ENCODE data around the gene IFNL3.
"Not testable (repeated sequence)": the region's sequence is repeated elsewhere in the genome, so short reads cannot be mapped to it uniquely, and the experiment has no call there.

Gene IFNL3

DNA sequence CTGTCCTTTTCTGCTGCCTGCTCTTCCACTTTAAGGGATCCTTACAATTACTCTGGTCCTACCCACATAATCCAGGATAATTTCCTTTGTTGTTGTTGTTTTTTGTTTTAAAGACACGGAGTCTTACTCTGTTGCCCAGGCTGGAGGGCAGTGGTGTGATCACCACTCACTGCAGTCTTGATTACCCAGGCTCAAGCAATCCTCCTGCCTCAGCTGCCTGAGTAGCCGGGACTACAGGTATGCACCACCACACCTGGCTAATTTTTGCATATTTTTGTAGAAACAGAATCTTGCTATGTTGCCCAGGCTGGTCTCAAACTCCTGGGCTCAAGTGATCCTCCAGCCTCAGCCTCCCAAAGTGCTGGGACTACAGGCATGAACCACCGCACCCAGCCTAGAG, 29.5 kb downstream of the IFNL3 start:
- not testable (repeated sequence) for H3K4me3 Mint-ChIP-seq; H3K36me3 Mint-ChIP-seq (ENCODE audit: low read depth); H3K27me3 Mint-ChIP-seq (ENCODE audit: low read depth); H3K9me3 Mint-ChIP-seq; H3K4me1 Mint-ChIP-seq (ENCODE audit: low read depth); H3K27ac Mint-ChIP-seq

DNA sequence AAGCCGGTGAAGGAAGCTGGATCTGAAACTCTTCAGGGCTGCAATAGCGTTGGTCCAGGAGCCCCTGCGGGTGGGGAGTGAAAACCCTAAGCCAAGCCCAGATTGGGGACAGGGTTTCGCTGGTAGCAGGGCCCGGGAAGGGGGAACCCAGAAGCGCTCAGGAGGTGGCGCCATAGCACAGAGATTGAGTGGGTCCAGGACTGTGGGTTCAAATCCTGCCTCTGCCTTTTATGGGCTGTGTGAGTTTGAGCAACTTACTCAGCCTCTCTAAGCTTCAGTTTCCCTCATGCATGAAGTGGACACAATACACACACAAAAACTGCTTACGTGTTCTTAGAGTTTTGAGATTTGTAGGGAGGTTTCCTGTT, 32.4 kb downstream of the IFNL3 start:
- Mint-ChIP-seq H3K4me3 (no peak overlapping the region), H3K36me3 (ENCODE audit: low read depth) (no peaks in the 10 kb centered on the region), H3K27ac (no peak overlapping the region), H3K9me3 (no peaks in the 10 kb centered on the region), H3K4me1 (ENCODE audit: low read depth) (no peaks in the 10 kb centered on the region), H3K27me3 (ENCODE audit: low read depth) (peaks cover 7% of the 10 kb centered on the region)

DNA sequence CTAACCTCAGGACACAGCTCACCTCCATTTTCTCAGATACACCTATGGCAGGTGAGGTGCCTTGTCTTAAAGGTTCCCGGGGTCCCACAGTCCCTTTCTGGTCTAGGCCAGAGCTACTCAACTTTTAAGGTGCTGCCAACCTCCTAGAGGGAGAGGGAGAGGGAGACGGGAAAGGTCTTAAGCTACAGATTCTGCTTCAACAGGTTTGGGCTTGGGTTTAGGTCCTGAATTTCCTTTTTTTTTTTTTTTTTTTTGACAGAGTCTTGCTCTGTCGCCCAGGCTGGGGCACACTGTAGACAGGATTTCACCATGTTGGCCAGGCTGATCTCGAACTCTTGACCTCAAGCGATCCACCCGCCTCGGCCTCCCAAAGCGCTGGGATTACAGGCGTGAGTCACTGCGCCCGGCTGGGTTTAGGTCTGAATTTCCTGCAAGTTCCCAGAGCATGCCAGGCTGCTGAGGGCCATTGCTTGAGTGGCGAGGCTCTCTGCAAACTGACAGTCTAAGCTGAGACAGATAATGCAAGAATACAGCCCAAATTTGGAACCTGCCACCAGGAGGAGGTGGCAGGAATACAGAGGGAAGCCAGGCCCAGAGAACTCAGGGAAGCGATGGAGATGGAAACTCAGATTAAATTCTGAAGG, 33.0 kb downstream of the IFNL3 start:
- H3K27me3 Mint-ChIP-seq (ENCODE audit: low read depth) = peaks cover 4% of the 10 kb centered on the region
- no peaks in the 10 kb centered on the region for H3K4me1 Mint-ChIP-seq (ENCODE audit: low read depth)

GRCh38 chr19:39209196-39209595, 35.6 kb downstream of the IFNL3 start:
- no peak overlapping the region for H3K27ac Mint-ChIP-seq
- H3K4me1 Mint-ChIP-seq (ENCODE audit: low read depth) = no peaks in the 10 kb centered on the region
- H3K4me3 Mint-ChIP-seq = no peak overlapping the region
- peaks cover 19% of the 10 kb centered on the region for H3K27me3 Mint-ChIP-seq (ENCODE audit: low read depth)
- H3K9me3 Mint-ChIP-seq = no peaks in the 10 kb centered on the region
- H3K36me3 Mint-ChIP-seq (ENCODE audit: low read depth) = no peaks in the 10 kb centered on the region

More for the DNA sequence above, 33.0 kb downstream of the IFNL3 start:
- H3K36me3 Mint-ChIP-seq (ENCODE audit: low read depth) = no peaks in the 10 kb centered on the region
- H3K4me3 Mint-ChIP-seq = no peak overlapping the region
- H3K27ac Mint-ChIP-seq = no peak overlapping the region
- no peaks in the 10 kb centered on the region for H3K9me3 Mint-ChIP-seq

DNA sequence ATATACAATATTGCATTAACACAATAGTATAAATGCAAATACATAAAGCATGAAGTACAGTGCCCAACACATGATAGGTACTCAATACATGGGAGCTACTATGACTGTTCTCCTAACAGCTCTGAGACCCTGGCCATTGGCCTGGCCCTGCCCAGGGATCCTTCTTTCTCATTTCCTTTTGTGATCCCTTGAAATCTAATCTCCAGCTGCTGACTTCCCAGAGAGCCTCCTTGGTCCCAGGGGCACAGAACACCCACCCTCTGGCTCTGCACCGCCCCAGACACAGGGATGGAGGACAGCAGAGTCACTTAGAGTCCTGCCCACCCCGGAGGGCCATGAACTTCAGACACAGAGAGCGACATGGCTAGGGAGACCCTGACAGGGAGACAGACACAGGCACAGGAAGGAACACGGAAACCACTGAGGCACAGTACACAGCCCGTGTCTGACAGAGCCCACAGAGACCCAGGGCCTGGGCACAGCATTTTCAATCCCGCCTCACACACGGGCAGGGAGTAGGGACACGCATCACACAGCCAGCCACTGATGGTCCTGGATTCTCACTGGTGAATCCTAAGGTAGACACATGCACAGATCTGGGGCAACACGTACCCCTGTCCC, 36.5 kb downstream of the IFNL3 start:
- Mint-ChIP-seq H3K9me3 (no peaks in the 10 kb centered on the region), H3K4me3 (no peak overlapping the region), H3K27ac (no peak overlapping the region), H3K4me1 (ENCODE audit: low read depth) (no peaks in the 10 kb centered on the region), H3K27me3 (ENCODE audit: low read depth) (peaks cover 26% of the 10 kb centered on the region), H3K36me3 (ENCODE audit: low read depth) (no peaks in the 10 kb centered on the region)

DNA sequence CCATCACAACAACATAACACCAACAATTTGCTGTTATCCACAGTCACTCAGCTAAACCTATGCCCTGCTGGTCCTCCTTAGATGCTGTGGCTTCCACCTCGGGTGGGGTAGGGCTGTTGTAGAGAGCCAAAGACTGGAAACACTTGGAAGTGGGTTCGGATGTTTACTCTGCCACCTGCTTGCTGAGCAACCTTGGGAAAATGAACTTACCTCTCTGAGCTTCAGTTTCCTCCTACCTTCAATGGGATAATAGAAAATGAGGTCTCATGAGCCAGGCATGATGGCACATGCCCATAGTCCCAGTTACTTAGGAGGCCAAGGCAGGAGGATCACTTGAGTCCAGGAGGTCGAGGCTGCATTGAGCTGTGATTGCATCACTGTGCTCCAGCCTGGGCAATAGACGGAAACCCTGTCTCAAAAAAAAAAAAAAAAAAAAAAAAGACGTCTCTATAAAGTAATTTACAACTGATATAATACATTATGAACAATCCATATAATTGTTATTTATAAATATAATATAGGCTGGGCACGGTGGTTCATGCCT, 37.4 kb downstream of the IFNL3 start:
- Mint-ChIP-seq H3K27ac (no peak overlapping the region), H3K4me1 (ENCODE audit: low read depth) (no peaks in the 10 kb centered on the region), H3K36me3 (ENCODE audit: low read depth) (no peaks in the 10 kb centered on the region), H3K27me3 (ENCODE audit: low read depth) (peaks cover 33% of the 10 kb centered on the region), H3K4me3 (no peak overlapping the region), H3K9me3 (no peaks in the 10 kb centered on the region)

GRCh38 chr19:39206122-39206521, 38.7 kb downstream of the IFNL3 start:
- Mint-ChIP-seq H3K4me1 (ENCODE audit: low read depth) (no peaks in the 10 kb centered on the region), H3K27me3 (ENCODE audit: low read depth) (peaks cover 45% of the 10 kb centered on the region), H3K27ac (no peak overlapping the region)

DNA sequence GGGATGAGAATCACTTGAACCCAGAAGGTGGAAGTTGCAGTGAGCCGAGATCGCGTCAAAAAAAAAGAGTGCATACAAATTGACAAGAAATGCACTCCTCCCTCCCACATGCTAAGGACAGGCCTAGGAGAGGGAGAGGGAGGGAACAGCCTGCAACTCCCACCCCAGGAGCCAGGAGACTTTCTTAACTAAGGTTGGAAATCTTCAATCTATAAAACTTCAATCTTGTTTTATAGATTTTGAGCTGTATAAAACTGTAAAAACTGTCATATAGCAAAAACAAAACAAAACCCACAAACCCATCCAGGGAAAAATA, 39.4 kb downstream of the IFNL3 start:
- H3K9me3 Mint-ChIP-seq = no peaks in the 10 kb centered on the region
- no peak overlapping the region for H3K27ac Mint-ChIP-seq
- H3K4me3 Mint-ChIP-seq = no peak overlapping the region
- H3K36me3 Mint-ChIP-seq (ENCODE audit: low read depth) = no peaks in the 10 kb centered on the region
- H3K27me3 Mint-ChIP-seq (ENCODE audit: low read depth) = peaks cover 52% of the 10 kb centered on the region
- no peaks in the 10 kb centered on the region for H3K4me1 Mint-ChIP-seq (ENCODE audit: low read depth)

More at GRCh38 chr19:39206122-39206521, 38.7 kb downstream of the IFNL3 start:
- Mint-ChIP-seq H3K4me3 (no peak overlapping the region), H3K9me3 (no peaks in the 10 kb centered on the region), H3K36me3 (ENCODE audit: low read depth) (no peaks in the 10 kb centered on the region)

DNA sequence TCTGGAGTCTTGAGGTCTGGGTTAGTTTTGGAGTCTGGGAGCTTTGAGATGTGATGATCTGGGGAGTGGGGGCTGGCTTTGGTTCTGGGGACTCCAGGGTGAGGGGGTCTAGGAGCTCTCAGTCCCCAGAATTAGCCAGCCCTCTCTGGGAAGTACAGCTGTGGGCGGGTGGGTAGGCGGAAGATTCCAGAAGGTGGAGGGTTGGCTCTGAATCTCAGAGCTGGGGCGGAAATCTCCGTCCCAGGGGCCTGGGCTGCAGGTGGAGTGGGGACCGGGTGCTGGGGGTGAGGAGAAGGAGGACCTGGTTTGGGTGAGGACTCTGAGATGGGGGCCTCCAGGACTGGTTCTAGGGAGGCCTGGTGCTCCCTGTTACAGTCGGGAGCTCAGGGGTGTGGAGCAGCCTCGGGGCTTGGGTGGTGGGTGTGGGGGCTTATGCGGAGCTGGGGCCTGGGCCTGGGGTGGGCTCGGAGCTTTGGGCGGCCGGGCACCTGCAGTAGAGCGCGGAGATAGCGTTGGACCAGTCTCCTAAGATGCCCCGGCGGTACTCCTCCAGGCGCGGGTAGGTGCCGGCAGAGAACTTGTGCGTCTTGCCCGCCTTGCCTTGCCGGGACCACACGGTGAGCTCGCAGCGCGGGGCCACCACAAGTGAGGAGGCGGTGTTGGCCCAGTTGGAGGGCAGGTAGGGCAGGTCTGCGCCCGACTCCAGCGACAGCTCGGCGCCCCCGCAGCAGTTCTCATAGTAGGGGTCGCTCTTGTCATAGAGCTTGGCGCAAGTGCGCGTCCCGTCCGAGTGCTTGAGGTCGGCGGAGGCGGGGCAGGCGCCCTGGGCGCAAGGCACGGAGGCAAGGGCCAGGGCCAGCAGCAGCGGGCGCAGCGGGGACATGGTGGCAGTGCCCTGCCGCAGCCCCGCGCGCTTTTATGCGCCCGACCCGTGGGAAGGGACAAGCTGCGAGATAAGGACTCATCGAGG, 41.1 kb downstream of the IFNL3 start, which contains the start of gene SYCN:
TSS of gene SYCN (minus strand) at position 892 of the 970 bp plus-strand sequence. CDS start at position 883, 9 bp downstream.
- Mint-ChIP-seq H3K27me3 (ENCODE audit: low read depth) (peaks cover 61% of the 10 kb centered on the region), H3K27ac (no peak within 1 kb of the TSS)

GRCh38 chr19:39202998-39203355, 41.8 kb downstream of the IFNL3 start:
- Mint-ChIP-seq H3K27ac (no peak overlapping the region), H3K4me1 (ENCODE audit: low read depth) (no peaks in the 10 kb centered on the region), H3K27me3 (ENCODE audit: low read depth) (peaks cover 67% of the 10 kb centered on the region), H3K4me3 (no peak overlapping the region), H3K9me3 (no peaks in the 10 kb centered on the region), H3K36me3 (ENCODE audit: low read depth) (no peaks in the 10 kb centered on the region)

More for the DNA sequence above, 41.1 kb downstream of the IFNL3 start, which contains the start of gene SYCN:
- Mint-ChIP-seq H3K9me3 (no peaks in the 10 kb centered on the region), H3K4me3 (no peak within 1 kb of the TSS), H3K4me1 (ENCODE audit: low read depth) (no peaks in the 10 kb centered on the region), H3K36me3 (ENCODE audit: low read depth) (no peaks in the 10 kb centered on the region)

DNA sequence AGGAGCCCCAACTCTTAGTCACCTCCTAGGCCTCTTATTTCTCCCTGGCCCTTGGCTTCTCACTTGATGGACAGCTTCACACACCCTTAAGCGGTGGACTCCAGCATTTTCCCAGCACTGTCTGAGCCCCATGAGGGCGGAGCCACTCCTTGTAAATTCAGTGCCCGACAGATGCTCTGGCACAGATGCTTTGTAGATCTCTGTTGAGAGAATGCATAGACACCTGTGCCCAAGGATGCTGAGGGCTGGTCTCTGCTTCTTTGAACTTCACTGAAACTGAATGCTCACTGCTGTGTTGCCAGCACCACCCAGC, 44.0 kb downstream of the IFNL3 start:
- no peaks in the 10 kb centered on the region for H3K9me3 Mint-ChIP-seq
- peaks cover 81% of the 10 kb centered on the region for H3K27me3 Mint-ChIP-seq (ENCODE audit: low read depth)
- H3K27ac Mint-ChIP-seq = no peak overlapping the region
- peaks cover 1% of the 10 kb centered on the region for H3K36me3 Mint-ChIP-seq (ENCODE audit: low read depth)
- peaks cover 5% of the 10 kb centered on the region for H3K4me1 Mint-ChIP-seq (ENCODE audit: low read depth)
- no peak overlapping the region for H3K4me3 Mint-ChIP-seq

DNA sequence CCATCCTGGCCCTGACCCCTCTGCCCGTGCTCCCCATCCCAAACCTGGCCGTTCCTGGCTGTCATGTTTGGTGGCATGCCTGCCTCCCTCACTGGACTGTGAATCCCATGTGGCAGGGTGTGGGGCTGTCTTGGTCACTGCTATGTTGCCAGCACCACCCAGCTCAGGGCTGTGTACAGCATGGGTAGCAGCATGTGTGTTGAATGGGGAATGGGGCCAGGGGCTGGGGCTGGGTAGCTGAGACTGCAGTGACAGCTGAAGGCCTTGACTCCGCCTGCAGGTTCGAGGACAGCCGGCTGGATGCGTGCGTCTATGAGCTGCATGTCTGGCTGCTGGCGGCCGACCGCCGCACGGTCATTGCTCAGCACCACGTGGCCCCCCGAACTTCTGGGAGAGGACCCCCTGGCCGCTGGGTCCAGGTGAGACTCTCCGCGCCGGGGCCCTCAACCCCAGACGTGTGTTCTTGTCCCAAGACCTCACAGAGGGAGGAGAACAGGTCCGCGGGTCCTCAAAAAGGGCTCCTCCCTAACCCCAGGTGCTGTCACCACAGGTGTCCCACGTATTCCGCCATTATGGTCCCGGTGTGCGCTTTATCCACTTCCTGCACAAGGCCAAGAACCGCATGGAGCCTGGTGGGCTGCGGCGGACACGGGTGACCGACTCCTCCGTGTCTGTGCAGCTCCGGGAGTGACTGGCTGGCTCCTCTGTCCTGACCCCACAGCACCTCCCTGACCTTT, 44.6 kb downstream of the IFNL3 start:
- Mint-ChIP-seq H3K4me3 (no peak overlapping the region), H3K27me3 (ENCODE audit: low read depth) (peaks cover 83% of the 10 kb centered on the region), H3K4me1 (ENCODE audit: low read depth) (peaks cover 5% of the 10 kb centered on the region), H3K36me3 (ENCODE audit: low read depth) (peaks cover 1% of the 10 kb centered on the region), H3K9me3 (no peaks in the 10 kb centered on the region), H3K27ac (no peak overlapping the region)

DNA sequence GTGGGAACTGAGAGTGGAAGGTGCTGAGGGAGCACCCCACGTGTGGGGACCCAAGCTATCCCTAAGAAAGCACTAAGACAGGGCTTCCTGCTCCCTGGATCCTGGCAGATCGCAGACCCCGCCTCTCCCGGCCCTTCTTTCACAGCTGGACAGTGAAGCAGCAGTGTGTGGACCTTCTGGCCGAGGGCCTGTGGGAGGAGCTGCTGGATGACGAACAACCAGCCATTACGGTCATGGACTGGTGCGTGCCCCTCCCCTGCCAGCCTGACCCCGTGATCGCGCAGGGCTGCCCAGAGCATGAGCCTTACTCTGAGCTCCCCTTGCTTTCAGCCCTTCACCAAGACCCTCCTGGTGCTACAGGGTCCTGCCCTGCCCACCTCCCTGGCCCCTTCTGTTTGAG, 45.8 kb downstream of the IFNL3 start:
- Mint-ChIP-seq H3K36me3 (ENCODE audit: low read depth) (peaks cover 1% of the 10 kb centered on the region), H3K27me3 (ENCODE audit: low read depth) (peaks cover 79% of the 10 kb centered on the region), H3K4me1 (ENCODE audit: low read depth) (peaks cover 5% of the 10 kb centered on the region), H3K27ac (no peak overlapping the region), H3K4me3 (no peak overlapping the region), H3K9me3 (no peaks in the 10 kb centered on the region)

- Mint-ChIP-seq H3K4me3 (no peak overlapping the region), H3K27ac (no peak overlapping the region), H3K4me1 (ENCODE audit: low read depth) (peaks cover 5% of the 10 kb centered on the region), H3K36me3 (ENCODE audit: low read depth) (peaks cover 1% of the 10 kb centered on the region), H3K27me3 (ENCODE audit: low read depth) (peaks cover 75% of the 10 kb centered on the region), H3K9me3 (no peaks in the 10 kb centered on the region)
Observed at GRCh38 chr19:39197808-39198207, 47.0 kb downstream of the IFNL3 start.
